Aorta (tissue), 5 donors: ENCODE results near the gene SORBS2. TPM values are rescaled to one million over a fixed set of nuclear protein-coding genes. Genes with fewer than 3 reads are reported as not detected.

ENCODE experiments used
- ATAC-seq: fragments of 200-7000 bp; cut with Tn5 transposase; one replicate; pipeline ENCODE4 v1.9.1; 2022; ENCODE audit warnings: moderate library complexity; ENCODE audit not compliant: low FRiP score
- DNase-seq, 2 donors: peaks; one replicate each; pipeline ENCODE4 v3.0.0-alpha.2; 2020
- H3K27ac ChIP-seq, 2 donors: one replicate each; pipeline ENCODE4 v1.5.1; 2013; ENCODE audit warnings: low read length in 2 of 2, mild to moderate bottlenecking in 2 of 2, moderate library complexity in 2 of 2, control low read depth in 1 of 2, inconsistent platforms in 1 of 2, low read depth in 1 of 2
- H3K27me3 ChIP-seq, 2 donors: one replicate each; pipeline ENCODE4 v1.6.1; 2013; ENCODE audit warnings: control low read depth in 1 of 2, low read length in 1 of 2, mild to moderate bottlenecking in 1 of 2, moderate library complexity in 1 of 2; ENCODE audit not compliant: insufficient read depth in 2 of 2, control insufficient read depth in 1 of 2
- H3K36me3 ChIP-seq, 2 donors: one replicate each; pipeline ENCODE4 v1.6.1; 2013; ENCODE audit warnings: control low read depth in 1 of 2, low read length in 1 of 2, mild to moderate bottlenecking in 1 of 2; ENCODE audit not compliant: insufficient read depth in 2 of 2, control insufficient read depth in 1 of 2
- H3K4me1 ChIP-seq, 2 donors: one replicate each; pipeline ENCODE4 v1.6.1; 2013; ENCODE audit warnings: low read length in 2 of 2, control low read depth in 1 of 2, mild to moderate bottlenecking in 1 of 2, moderate library complexity in 1 of 2; ENCODE audit not compliant: insufficient read depth in 2 of 2, control insufficient read depth in 1 of 2
- H3K4me3 ChIP-seq, 2 donors: one replicate each; pipeline ENCODE4 v1.5.1; 2013; ENCODE audit warnings: low read length in 2 of 2, control low read depth in 1 of 2, mild to moderate bottlenecking in 1 of 2
- H3K9me3 ChIP-seq: one replicate; pipeline ENCODE4 v1.6.1; 2013; ENCODE audit warnings: mild to moderate bottlenecking, low read length; ENCODE audit not compliant: control insufficient read depth
- WGBS, 2 donors: extraction: QIAGEN DNeasy Blood & Tissue Kit; methylation state at CpG; one replicate each; pipeline ENCODE4 v1.1.7; 2013; 5-methylcytosine and 5-hydroxymethylcytosine counted together
- intact Hi-C, 2 donors: fragments of 100-400 bp; cut with DNase I; formaldehyde crosslinking; loops; one replicate each; pipeline versions ENCODE4 v1.14.2 to v1.15.0; 2022
- polyA plus RNA-seq, 2 donors: library from polyadenylated mRNA; stranded (reverse); fragments of 200-250 nt; gene quantifications; one replicate each; pipeline ENCODE4 v1.2.3, GENCODE V29; 2013
- total RNA-seq, 2 donors: library from RNA; stranded (reverse); fragmentation: NEBNext Ultra II Directional; extraction: Animal tissue kit (Norgen Biotek cat#: 25700); gene quantifications; one replicate each; pipeline ENCODE4 v1.2.1, GENCODE V29; 2021
- donor health status: healthy with polysubstance abuse.
- donor health status: Bipolar disorder and iron deficiency.
- donor health status: DM: no; HTN: no; CAD: no.
- donor health status: DM: no; HTN: no; CAD: no.
- donor health status: DM: yes; HTN: yes; CAD: no.

Gene SORBS2
- total and polyA plus RNA-seq, 4 donors = 111 to 696 (median 246) TPM

GRCh38 chr4:185693548-185694215 lies 118.3 kb downstream of the SORBS2 start:
- Histone ChIP-seq H3K27me3 (no peaks in the 10 kb centered on the region), H3K4me3 (no peak overlapping the region), H3K36me3 (no peaks in the 10 kb centered on the region), H3K4me1 (peaks cover 3 to 9% of the 10 kb centered on the region in 2 donors), H3K27ac (no peak overlapping the region), H3K9me3 (no peaks in the 10 kb centered on the region)
- ATAC-seq (no peak), DNase-seq (no peak)
- WGBS, 2 donors = 90 to 92% methylated on average over 12 of the region's 12 CpGs
- intact Hi-C loops = no loop called here

GRCh38 chr4:185689407-185689806 lies 122.6 kb downstream of the SORBS2 start:
- Histone ChIP-seq H3K36me3 (no peaks in the 10 kb centered on the region), H3K9me3 (no peaks in the 10 kb centered on the region), H3K27me3 (no peaks in the 10 kb centered on the region), H3K4me3 (no peak overlapping the region), H3K4me1 (peaks cover 1 to 4% of the 10 kb centered on the region in 2 donors), H3K27ac (no peak overlapping the region)
- WGBS, 2 donors = 86 to 98% methylated on average over 9 of the region's 9 CpGs
- intact Hi-C loops = no loop called here
- ATAC-seq = no peak
- DNase-seq = no peak

- DNase-seq (no peak), ATAC-seq (no peak)
- Histone ChIP-seq H3K4me3 (no peak overlapping the region), H3K27me3 (no peaks in the 10 kb centered on the region), H3K36me3 (peaks cover 0 to 2% of the 10 kb centered on the region in 2 donors), H3K4me1 (peaks cover 0 to 3% of the 10 kb centered on the region in 2 donors), H3K9me3 (no peaks in the 10 kb centered on the region), H3K27ac (peak overlapping the region in 1 of 2 donors; percentile 16)
- intact Hi-C loops = no loop called here
- WGBS, 2 donors = 28 to 33% methylated on average over 1 of the region's 1 CpG
Measured at GRCh38 chr4:185685804-185686203, 126.2 kb downstream of the SORBS2 start.

GRCh38 chr4:185683896-185684295 lies 128.1 kb downstream of the SORBS2 start:
- WGBS, 2 donors = 93 to 100% methylated on average over 2 of the region's 2 CpGs
- Histone ChIP-seq H3K9me3 (no peaks in the 10 kb centered on the region), H3K4me1 (peaks cover 0 to 3% of the 10 kb centered on the region in 2 donors), H3K27ac (no peak overlapping the region), H3K27me3 (no peaks in the 10 kb centered on the region), H3K36me3 (peaks cover 0 to 2% of the 10 kb centered on the region in 2 donors), H3K4me3 (no peak overlapping the region)
- DNase-seq (no peak), ATAC-seq (no peak)
- intact Hi-C loops = no loop called here

GRCh38 chr4:185683222-185683621 lies 128.8 kb downstream of the SORBS2 start:
- DNase-seq (no peak), ATAC-seq (no peak)
- H3K4me3 ChIP-seq = no peak overlapping the region
- 83 to 94% methylated on average over 10 of the region's 10 CpGs for WGBS, 2 donors
- H3K27ac ChIP-seq = no peak overlapping the region
- H3K9me3 ChIP-seq = no peaks in the 10 kb centered on the region
- H3K36me3 ChIP-seq = peaks cover 0 to 2% of the 10 kb centered on the region in 2 donors
- intact Hi-C loops = no loop called here
- H3K27me3 ChIP-seq = no peaks in the 10 kb centered on the region
- peaks cover 0 to 3% of the 10 kb centered on the region in 2 donors for H3K4me1 ChIP-seq

- H3K4me1 ChIP-seq = peaks cover 0 to 3% of the 10 kb centered on the region in 2 donors
- no peaks in the 10 kb centered on the region for H3K27me3 ChIP-seq
- DNase-seq (no peak), ATAC-seq (no peak)
- peaks cover 0 to 2% of the 10 kb centered on the region in 2 donors for H3K36me3 ChIP-seq
- no peak overlapping the region for H3K27ac ChIP-seq
- H3K4me3 ChIP-seq = no peak overlapping the region
- intact Hi-C loops = no loop called here
- no peaks in the 10 kb centered on the region for H3K9me3 ChIP-seq
- WGBS, 2 donors = 79% methylated on average over 5 of the region's 5 CpGs
Measured at GRCh38 chr4:185682236-185682635, 129.8 kb downstream of the SORBS2 start.

- Histone ChIP-seq H3K36me3 (peaks cover 0 to 6% of the 10 kb centered on the region in 2 donors), H3K9me3 (no peaks in the 10 kb centered on the region), H3K4me3 (no peak overlapping the region), H3K27ac (no peak overlapping the region), H3K27me3 (no peaks in the 10 kb centered on the region), H3K4me1 (peaks cover 0 to 3% of the 10 kb centered on the region in 2 donors)
- ATAC-seq (no peak), DNase-seq (no peak)
- intact Hi-C loops = no loop called here
- WGBS, 2 donors = 91 to 92% methylated on average over 6 of the region's 6 CpGs
Measured at GRCh38 chr4:185681604-185682003, 130.4 kb downstream of the SORBS2 start.

- peaks cover 0 to 6% of the 10 kb centered on the region in 2 donors for H3K36me3 ChIP-seq
- H3K4me1 ChIP-seq = peaks cover 0 to 3% of the 10 kb centered on the region in 2 donors
- H3K27me3 ChIP-seq = no peaks in the 10 kb centered on the region
- WGBS, 2 donors = 93 to 96% methylated on average over 7 of the region's 7 CpGs
- ATAC-seq (no peak), DNase-seq (no peak)
- H3K27ac ChIP-seq = no peak overlapping the region
- no peak overlapping the region for H3K4me3 ChIP-seq
- H3K9me3 ChIP-seq = no peaks in the 10 kb centered on the region
- intact Hi-C loops = no loop called here
Measured at GRCh38 chr4:185680617-185681016, 131.4 kb downstream of the SORBS2 start.

- no peak for DNase-seq
- WGBS, 2 donors = 30 to 34% methylated on average over 3 of the region's 3 CpGs
- intact Hi-C loops = no loop called here
- Histone ChIP-seq H3K27me3 (no peaks in the 10 kb centered on the region), H3K4me1 (peaks cover 0 to 3% of the 10 kb centered on the region in 2 donors), H3K4me3 (no peak overlapping the region), H3K36me3 (peaks cover 0 to 7% of the 10 kb centered on the region in 2 donors), H3K27ac (no peak overlapping the region), H3K9me3 (no peaks in the 10 kb centered on the region)
- ATAC-seq = no peak
Measured at GRCh38 chr4:185679523-185679922, 132.5 kb downstream of the SORBS2 start.
